ENCODE results near the gene TP53AIP1.

TP53AIP1 gene

DNA sequence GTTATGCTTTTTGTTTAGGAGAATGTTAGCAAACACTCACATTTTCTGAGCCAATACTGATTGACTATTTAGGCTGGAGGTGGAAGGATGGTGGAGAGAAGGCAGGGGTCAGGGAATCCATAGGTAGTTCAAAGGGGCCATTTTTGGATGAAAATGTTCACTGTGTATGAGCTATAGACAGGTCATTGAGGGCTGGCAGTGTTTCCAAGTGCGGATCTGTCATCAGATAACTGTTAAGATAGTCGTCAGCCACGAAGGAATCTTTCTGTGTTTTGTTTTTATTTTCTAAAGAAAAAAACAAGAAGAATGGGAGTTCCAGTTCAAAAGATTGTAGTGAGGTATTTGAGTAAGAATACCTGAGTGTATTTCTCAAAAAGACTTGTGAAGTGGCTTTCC lies 48.4 kb downstream of the TP53AIP1 start:
- FAIRE-seq (no peak), DNase-seq (ENCODE audit: extremely low spot score, insufficient read length, low read depth) (no peak)

DNA sequence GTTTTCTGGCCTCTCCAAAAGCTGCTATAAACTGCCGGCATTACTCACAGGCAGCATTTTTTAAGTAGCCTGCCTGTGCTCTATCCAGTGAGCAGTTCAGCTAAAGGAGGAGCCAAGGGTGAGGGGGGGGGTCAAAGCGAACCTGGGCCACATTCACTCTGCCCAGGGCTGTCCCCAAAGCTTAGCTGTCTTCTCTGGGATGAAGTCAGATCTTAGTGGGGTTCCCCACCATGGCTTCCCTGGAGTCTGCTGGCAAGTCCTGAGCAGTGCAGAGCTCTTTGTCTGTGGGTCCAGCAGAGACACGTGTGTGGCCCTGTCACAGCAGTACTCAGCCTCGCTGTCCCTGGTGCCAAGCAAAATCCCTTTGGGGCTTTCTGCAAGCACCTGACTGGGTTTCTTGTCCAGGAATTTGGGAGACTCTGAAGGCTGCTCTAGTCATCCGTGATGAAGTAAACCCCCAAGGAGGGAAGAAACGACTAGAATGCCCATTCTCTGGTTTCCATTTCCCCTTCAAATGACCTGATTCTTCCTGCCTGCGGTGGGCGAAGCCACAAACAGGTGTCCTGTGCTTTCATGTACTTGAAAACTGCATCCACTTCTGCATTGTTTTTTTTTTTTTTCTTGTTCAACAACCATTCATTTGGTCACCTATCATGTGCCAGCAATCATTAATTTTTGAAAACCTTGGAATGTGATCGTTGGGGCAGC lies 48.9 kb downstream of the TP53AIP1 start:
- FAIRE-seq: peak; percentile 73
- DNase-seq (ENCODE audit: extremely low spot score, insufficient read length, low read depth): no peak

DNA sequence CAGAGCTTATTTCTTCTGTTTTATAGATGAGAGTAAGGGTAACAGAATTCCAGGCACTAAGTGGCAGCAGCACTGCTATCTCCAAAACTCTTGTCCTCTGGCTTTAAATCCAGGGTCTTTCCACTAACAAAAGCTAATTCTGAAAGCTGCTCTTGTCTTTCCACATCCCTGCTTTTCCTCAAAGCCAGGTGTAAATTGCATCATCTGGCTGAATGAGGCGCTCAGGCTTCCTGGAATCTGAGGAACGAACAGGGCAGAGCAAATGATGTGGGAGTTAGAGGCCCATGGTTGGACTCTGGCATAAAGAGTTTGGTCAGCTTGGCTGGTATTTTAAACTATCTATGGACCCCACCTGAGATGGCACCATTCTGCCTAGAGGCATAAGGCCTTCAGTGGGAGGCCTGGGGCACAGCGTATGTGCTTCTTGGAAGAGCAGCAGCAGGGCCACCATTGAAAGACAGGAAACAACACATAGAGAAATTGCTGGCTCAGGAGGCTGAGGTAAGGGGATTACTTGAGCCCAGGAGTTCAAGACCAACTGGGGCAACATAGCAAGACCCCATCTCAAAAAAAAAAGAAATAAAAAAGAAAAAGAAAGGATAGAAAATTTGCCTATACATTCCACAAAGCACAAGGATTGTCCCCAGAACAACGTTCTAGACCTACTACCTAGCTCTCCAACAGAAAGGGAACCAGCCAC lies 49.7 kb downstream of the TP53AIP1 start:
- no peak for FAIRE-seq
- DNase-seq (ENCODE audit: extremely low spot score, insufficient read length, low read depth): no peak

DNA sequence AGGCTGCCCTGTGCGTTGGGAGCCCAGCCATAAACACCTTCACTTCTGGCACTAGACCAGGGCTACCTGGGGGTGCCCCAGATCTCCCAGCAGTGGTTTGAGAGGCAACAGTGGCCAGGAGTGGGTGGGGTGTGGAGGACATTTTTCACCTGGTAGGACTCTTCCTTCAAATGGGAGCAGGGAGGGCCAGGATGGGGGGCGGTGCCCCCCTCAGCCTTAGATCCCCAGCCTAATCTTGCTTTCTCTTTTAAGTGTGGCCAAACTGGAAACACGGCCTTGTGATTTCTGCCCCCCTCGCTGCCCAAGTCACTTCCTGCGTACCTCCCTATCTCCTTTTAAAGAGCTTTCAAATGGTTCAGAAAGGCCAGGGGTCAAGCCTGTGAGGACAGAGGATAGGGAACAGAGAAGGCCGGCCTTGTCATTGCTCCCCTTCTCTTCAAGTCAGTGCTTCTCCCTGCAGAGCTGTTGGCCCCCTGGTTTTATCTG lies 50.7 kb downstream of the TP53AIP1 start:
- FAIRE-seq (no peak), DNase-seq (ENCODE audit: extremely low spot score, insufficient read length, low read depth) (no peak)

DNA sequence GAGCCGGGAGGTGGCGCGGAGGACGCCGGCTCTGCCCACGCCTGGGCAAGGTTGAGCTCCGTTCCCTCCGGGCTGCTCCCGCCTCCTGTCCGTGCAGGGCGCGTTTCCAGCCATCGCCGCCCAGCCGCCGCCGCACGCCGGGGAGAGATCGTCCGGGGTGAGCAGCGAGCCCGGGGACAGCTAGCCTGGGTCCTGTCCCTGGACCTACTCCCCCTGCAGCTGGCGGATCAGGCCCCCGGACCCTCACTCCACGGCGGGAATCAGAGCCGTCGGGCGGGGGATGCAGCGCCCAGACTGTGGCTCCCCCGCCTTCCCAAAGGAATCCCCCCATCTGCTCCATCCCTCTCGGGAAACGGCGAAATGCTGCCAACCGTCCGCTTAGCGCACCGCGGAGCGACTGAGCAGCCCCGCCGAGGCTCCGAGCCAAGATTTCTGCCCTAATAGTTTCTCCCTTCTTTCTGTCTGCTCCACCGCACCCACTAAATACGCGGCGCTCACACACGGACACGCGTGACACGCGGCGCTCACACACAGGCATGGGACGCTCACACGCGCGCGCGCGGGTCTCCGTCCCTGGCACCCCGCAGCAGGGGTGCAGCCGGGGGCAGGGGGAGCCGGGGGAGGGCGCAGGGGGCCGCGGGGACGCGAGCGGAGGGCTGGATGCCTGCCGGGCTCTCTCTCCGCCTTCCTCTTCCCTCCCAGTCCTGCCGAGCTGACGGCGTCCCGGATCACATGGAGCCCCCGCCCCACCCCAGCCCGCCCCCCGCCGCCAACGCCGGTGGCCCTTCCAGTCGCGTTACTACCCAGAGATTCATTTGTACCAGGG lies 51.9 kb downstream of the TP53AIP1 start, which contains the start of gene KCNJ5:
Gene KCNJ5, plus strand, starts transcription at position 814 of the 826 bp plus-strand sequence. CDS start 19,918 bp downstream, outside the sequence.
- FAIRE-seq: no peak
- no peak for DNase-seq (ENCODE audit: extremely low spot score, insufficient read length, low read depth)

DNA sequence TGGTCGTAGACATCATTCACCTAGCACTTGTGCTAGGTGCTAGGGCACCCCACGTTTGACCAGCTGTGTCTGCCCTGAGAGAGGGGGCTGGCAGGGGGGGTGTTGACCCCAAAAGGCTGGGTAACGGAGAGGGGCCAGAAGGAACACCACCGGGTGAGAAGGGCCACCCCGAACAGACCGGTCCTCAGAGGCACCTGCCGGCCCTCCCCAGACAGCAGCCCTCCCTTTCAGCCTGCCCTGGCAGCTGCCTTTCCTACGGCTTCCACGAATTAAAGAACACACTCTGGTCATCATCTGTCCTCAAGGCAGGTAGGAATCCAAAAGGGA lies 52.5 kb downstream of the TP53AIP1 start:
- DNase-seq (ENCODE audit: extremely low spot score, insufficient read length, low read depth) (no peak), FAIRE-seq (no peak)

DNA sequence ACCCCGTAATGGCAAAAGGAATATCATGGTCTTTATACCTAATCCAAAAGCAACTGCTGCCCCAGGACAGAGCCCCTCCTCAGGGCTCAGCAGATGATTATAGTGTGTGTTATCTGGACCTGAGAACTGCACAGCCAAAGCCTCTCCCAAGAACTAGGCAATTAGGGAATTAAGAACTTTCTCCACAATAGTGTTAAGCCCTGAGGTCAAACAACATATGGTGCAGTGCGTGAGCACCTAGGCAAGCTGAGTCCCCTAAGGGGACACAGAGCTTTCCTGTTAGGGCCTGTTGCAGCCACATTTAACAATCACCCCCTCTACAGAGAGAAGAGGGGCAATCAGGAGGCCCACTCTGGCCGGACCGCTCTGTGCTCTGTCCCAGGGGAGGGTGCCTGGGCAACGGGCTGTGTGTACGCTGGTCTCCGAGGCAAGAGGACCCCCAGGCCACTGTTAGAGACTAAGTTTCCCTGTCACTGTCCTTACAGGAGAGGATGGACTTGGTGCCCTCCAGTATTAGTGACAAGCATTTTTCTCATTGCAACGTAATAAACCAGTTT lies 52.9 kb downstream of the TP53AIP1 start:
- FAIRE-seq: no peak
- DNase-seq (ENCODE audit: extremely low spot score, insufficient read length, low read depth): no peak

DNA sequence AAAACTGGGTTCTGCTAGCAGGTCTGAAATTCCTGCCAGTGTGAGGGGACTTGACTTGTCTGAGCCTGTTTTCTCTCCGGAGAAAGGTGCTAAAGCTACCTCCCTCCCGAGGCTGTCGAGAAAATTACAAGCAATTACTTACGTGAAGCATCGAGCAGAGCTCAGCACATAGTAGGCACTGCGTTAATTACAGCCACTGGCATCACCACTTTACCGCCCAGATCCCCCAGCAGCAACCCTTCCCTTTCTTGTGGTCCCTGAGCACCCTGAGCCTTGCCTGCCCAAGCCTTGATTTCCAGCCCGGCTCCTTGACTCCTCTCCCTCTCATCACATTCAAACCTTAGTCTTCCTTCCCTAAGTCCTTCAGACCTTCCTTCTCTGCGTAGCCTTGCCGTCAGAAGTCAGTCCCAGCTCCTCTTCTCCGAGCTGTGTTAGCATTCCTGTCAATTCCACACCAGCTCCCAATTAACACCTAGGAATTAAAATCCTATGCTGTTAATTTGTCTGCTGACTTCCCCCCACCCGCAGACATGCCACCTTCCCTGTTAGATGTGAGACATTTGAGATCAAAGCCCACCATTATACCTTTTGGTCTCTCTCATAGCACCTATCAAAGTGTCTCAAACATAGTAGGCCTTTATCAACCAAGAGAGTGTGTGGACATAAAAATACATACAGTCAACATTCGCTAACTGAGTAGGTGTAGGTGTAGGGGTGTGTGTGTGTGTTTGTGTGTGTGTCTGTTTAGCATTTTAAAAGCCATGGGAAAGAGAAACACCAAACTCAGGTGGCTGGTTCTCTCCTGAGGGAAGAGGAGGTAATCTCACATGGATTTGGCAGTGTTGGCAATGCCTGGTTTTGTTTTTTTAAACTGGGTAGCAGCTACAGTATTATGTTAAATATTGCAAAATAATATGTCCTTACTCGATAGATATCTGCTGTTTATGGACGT lies 54.4 kb downstream of the TP53AIP1 start:
- DNase-seq (ENCODE audit: extremely low spot score, insufficient read length, low read depth) (no peak), FAIRE-seq (no peak)

DNA sequence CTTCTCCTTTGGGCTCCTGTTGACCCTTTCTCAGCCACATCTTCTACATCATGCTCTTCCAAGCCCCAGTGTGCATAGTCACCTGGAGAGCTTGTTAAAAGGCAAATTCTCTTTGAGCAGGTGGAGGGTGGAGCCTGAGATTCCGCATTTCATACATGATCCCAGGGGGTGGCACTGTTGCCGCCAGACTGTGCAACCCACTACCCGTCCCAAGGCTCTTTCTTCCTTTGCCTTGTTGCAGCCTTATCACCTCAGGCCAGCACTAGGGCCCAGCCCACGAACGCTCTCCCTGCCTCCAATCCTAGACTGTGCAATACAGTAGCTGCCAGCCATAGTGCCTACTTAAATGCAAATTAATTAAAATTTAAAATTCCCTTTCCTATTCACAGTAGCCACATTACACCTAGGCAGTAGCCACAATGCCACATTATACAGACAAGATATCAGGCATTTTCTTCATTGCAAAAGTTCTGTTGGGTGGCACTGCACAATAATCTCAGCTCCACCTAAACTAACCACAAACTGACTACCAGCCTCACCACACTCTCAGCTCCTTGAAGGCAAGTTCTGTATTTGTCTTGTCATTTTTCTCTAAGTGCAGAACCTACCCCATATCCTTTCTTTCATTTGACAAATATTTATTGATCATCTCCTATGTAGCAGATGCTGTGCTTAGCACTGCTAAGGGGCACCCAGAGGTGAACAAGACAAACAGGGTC lies 56.1 kb downstream of the TP53AIP1 start:
- no peak for FAIRE-seq
- no peak for DNase-seq (ENCODE audit: extremely low spot score, insufficient read length, low read depth)

All from GM18507 (cell line).